ENCODE measurements around the gene MS4A8. TPM values are rescaled to one million over a fixed set of nuclear protein-coding genes. Genes with fewer than 3 reads are reported as not detected.
"Not testable (repeated sequence)": the region's sequence is repeated elsewhere in the genome, so short reads cannot be mapped to it uniquely, and the experiment has no call there.

The MS4A8 gene
- total and polyA plus RNA-seq, 2 donors: 0.53 TPM; not detected in 1

DNA sequence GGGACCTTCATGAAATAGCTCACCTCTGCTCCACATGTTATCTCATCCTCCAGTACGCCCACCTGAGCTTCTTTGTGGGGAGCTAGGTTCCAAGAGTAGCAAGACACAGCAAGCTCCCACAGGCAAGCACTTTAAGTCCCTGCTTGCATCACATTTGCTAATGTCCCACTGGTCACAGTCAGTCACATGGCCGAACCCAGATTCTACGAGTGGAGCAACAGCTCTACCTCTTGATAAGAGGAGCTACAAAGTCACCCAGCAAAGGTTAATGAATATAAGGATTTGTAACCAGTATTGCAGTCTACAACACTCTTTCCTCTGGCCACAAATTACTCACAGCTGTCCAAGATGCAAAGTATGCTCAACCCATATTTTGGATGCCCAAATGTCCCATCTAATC is 42.0 kb downstream of the MS4A8 start:
- no peaks in the 10 kb centered on the region for H3K36me3 ChIP-seq (ENCODE audit: insufficient read depth)
- H3K4me1 ChIP-seq (ENCODE audit: insufficient read depth): no peaks in the 10 kb centered on the region
- 76% methylated on average over 3 of the region's 3 CpGs for WGBS
- no peak overlapping the region for H3K4me3 ChIP-seq (ENCODE audit: low read depth, low read length)
- DNase-seq (ENCODE audit: extremely low spot score): no peak
- no peak overlapping the region for H3K27ac ChIP-seq (ENCODE audit: low read depth)

DNA sequence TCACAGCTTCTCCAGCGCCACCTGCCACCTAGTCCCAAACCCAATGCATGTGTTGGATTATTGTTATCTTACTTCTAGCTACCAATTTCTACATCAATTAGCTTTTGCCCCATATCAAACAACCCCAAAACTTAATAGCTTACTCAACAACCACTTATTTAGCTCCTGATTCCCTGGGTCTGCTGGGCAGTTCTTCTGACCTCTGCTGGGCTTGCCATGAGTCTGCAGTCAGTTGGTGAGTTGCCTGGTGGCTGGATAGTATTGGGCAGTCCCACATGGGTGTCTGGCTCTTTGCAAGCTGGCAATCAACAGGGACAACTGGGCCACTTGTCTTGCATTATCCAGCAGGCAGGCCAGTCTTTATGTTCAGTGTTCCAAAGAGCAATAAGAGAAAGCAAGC is 43.6 kb downstream of the MS4A8 start:
- no peak for DNase-seq (ENCODE audit: extremely low spot score)

DNA sequence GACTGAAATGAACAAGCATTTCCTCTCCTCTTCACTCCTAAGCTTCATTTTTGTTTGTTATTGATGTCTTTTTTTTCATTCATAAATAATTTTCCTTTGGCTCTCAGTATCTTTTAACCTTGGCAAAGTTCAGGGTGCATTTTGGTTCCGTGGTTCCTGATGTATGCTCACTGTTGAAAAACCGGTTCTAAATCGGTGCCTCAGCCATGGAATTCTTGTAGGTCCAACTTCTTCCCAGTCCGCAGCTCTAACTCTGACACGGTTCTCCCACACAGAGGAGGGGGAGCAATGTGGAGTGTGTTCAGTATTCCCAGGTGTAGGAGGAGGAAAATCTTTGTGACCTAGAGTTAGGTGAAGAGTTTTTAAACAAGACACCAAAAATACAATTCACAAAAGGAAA is 44.7 kb downstream of the MS4A8 start:
- Histone ChIP-seq H3K4me3 (ENCODE audit: low read depth, low read length) (no peak overlapping the region), H3K36me3 (ENCODE audit: insufficient read depth) (no peaks in the 10 kb centered on the region), H3K27ac (ENCODE audit: low read depth) (no peak overlapping the region), H3K4me1 (ENCODE audit: insufficient read depth) (no peaks in the 10 kb centered on the region)
- no peak for DNase-seq (ENCODE audit: extremely low spot score)
- 88% methylated on average over 5 of the region's 5 CpGs for WGBS

More for the DNA sequence above, 43.6 kb downstream of the MS4A8 start:
- 92% methylated on average over 1 of the region's 1 CpG for WGBS
- H3K4me1 ChIP-seq (ENCODE audit: insufficient read depth): no peaks in the 10 kb centered on the region
- no peak overlapping the region for H3K27ac ChIP-seq (ENCODE audit: low read depth)
- no peaks in the 10 kb centered on the region for H3K36me3 ChIP-seq (ENCODE audit: insufficient read depth)
- H3K4me3 ChIP-seq (ENCODE audit: low read depth, low read length): no peak overlapping the region

DNA sequence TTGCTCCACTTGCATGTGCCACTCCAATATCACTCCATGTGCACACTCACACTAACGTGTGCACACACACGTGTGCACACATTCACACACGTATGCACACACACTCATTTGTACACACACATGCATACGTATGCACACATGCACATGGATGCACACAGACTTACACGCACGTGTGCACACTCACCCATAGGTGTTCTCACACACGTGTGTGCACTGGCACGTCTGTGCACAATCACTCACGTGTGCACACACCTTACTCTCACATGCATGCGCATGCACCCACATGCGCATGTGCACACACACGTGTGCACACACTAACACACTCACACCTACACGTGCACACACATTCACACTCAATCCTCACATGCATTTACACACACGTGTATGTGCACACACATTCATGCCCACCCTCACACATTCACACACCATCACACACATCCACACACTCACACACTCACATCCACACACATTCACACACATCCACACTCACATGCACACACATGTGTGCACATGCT is 48.0 kb downstream of the MS4A8 start:
- Histone ChIP-seq H3K27ac (ENCODE audit: low read depth) (no peak overlapping the region), H3K4me1 (ENCODE audit: insufficient read depth) (no peaks in the 10 kb centered on the region), H3K36me3 (ENCODE audit: insufficient read depth) (no peaks in the 10 kb centered on the region), H3K4me3 (ENCODE audit: low read depth, low read length) (no peak overlapping the region)
- DNase-seq (ENCODE audit: extremely low spot score): no peak
- WGBS: 94% methylated on average over 14 of the region's 14 CpGs

DNA sequence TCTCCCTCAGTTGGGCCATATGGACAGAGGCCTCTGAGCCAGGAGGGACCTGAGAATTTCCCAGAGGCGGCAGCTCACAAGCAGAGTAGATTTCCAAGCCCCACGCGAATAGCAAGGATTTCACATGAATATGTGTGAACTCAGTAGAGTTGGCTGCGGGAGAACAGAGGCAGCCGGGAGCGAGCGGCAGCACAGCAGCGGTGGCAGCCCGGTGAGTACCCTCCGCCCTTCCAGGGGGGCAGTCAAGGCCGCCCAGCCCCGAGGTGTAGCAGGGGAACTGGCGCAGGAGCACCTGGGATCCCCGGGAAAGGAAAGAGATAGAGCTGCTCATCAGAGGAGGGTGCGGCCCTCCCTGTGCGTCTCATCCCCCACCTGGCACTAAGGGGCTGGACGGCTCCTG is 48.8 kb downstream of the MS4A8 start:
- WGBS: 89% methylated on average over 17 of the region's 17 CpGs

DNA sequence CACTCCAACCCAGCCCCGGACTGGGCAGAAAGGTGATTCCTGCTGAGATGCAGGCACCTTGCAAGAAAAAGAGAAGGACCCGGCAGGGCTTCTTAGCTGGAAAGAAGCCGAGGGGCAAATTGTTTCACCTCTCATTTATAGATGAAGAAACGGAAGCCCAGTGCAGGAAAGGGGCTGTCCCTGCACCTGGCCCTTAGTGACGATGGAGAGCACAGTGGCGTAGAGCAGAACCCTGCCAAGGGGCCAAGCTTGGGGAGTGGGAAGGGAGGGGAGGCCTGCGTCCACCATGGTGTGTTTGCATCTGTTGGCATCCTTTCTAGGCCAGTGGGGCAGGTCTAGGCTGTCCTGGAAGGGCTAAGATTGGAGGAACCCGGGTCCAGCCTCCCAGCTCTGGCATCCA is 49.4 kb downstream of the MS4A8 start:
- H3K4me3 ChIP-seq (ENCODE audit: low read depth, low read length): no peak overlapping the region
- no peak for DNase-seq (ENCODE audit: extremely low spot score)
- H3K36me3 ChIP-seq (ENCODE audit: insufficient read depth): no peaks in the 10 kb centered on the region
- WGBS: 74% methylated on average over 8 of the region's 8 CpGs
- H3K4me1 ChIP-seq (ENCODE audit: insufficient read depth): no peaks in the 10 kb centered on the region
- no peak overlapping the region for H3K27ac ChIP-seq (ENCODE audit: low read depth)

More for the DNA sequence above, 48.8 kb downstream of the MS4A8 start:
- no peak overlapping the region for H3K4me3 ChIP-seq (ENCODE audit: low read depth, low read length)
- DNase-seq (ENCODE audit: extremely low spot score): no peak
- H3K36me3 ChIP-seq (ENCODE audit: insufficient read depth): no peaks in the 10 kb centered on the region
- no peaks in the 10 kb centered on the region for H3K4me1 ChIP-seq (ENCODE audit: insufficient read depth)
- no peak overlapping the region for H3K27ac ChIP-seq (ENCODE audit: low read depth)

DNA sequence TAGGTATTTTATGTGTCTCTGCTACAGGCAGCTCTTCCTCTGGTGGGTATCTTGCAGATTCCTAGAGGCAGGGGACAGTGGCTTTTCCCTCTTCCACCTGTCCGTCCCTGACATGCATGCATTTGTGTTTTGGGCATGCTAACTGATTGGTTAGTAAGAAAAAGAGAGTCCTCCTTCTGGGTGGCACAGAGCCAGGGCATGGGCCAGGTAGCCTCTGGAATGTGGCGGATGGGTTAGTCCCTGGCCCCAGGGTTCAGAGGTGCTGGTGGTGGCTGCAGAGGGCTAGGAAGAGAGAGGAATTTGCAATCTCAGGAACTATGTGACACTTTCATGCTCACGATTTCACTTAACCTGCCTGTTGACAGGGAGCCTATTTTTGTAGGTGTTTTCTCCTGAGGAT is 51.5 kb downstream of the MS4A8 start:
- no peaks in the 10 kb centered on the region for H3K4me1 ChIP-seq (ENCODE audit: insufficient read depth)
- no peak overlapping the region for H3K4me3 ChIP-seq (ENCODE audit: low read depth, low read length)
- no peaks in the 10 kb centered on the region for H3K36me3 ChIP-seq (ENCODE audit: insufficient read depth)
- H3K27ac ChIP-seq (ENCODE audit: low read depth): no peak overlapping the region
- DNase-seq (ENCODE audit: extremely low spot score): no peak
- 71% methylated on average over 3 of the region's 3 CpGs for WGBS

DNA sequence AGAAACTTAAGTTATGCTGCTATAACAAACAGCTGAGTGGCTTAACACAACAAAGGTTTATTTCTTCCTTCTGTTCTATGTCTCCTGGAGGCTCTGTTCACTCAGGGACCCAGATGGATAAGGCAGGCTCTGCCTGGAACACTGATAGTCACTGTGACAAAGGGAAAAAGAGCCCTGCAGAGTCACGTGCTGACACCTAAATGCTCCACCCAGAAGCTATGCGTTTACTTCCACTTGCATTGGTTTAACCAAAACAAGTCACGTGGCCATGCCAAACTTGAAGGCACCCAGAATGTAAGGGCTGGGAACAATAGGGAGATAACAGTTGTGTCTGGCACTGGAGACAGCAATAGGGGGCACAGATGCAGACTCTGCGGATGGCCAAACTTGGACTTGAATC is 53.9 kb downstream of the MS4A8 start:
- WGBS: 55% methylated on average over 4 of the region's 4 CpGs
- no peaks in the 10 kb centered on the region for H3K36me3 ChIP-seq (ENCODE audit: insufficient read depth)
- DNase-seq (ENCODE audit: extremely low spot score): no peak

DNA sequence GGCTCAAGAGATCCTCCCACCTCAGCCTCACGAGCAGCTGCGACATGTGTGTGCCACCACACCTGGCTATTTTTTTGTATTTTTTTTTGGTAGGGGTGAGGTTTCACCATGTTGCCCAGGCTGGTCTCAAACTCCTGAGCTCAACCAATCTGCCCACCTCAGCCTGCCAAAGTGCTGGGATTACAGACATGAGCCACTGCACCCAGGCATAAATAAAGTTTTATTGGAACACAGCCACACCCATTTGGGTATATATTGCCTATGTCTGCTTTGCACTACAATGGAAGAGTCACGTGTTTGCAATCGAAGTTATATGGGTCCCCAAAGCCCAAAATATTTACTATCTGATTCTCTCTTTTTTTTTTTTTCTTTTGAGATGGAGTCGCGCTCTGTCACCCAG is 55.5 kb downstream of the MS4A8 start:
- 91% methylated on average over 6 of the region's 6 CpGs for WGBS
- H3K4me1 ChIP-seq (ENCODE audit: insufficient read depth): no peaks in the 10 kb centered on the region
- DNase-seq (ENCODE audit: extremely low spot score): no peak
- H3K27ac ChIP-seq (ENCODE audit: low read depth): no peak overlapping the region
- no peak overlapping the region for H3K4me3 ChIP-seq (ENCODE audit: low read depth, low read length)
- H3K36me3 ChIP-seq (ENCODE audit: insufficient read depth): no peaks in the 10 kb centered on the region

More for the DNA sequence above, 53.9 kb downstream of the MS4A8 start:
- Histone ChIP-seq H3K4me3 (ENCODE audit: low read depth, low read length) (no peak overlapping the region), H3K4me1 (ENCODE audit: insufficient read depth) (no peaks in the 10 kb centered on the region), H3K27ac (ENCODE audit: low read depth) (no peak overlapping the region)

DNA sequence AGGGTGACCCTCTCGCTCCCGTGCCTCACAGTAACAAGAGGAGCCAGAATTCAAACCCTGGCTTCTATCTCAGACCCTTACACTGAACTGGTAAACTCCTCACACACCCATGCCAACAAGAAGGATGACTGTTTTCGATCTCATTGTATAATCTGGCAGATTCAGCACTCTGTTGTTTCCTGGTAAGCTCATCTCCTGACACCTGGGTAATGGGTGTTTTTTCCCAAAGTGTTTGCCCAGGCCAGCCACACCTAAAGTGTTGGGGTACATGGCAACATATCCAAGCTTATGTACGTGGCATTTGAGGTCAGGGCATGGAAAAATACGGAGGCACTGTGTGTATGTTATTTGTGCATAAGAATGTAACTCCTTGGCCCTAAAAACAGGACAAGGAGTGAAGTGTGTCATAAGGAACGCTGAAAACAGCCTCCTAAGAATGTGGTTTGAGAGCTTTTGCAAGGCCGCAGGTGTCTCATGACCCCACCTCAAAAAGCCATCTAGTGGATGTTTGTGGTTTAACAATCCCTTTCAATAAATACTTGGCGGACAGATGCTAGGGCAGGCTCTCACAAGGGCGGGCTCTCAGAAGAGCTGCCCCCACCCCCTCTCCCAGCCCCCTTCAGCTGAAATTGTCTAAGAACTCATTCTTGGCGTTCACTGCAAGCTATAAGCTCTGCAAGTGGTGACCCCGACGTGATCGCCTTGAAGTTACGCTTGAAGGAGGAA is 57.1 kb downstream of the MS4A8 start, which contains the start of gene MS4A15:
MS4A15 (plus strand) TSS at position 561 of the 726 bp plus-strand sequence. CDS start 6,867 bp downstream, outside the sequence.
- DNase-seq (ENCODE audit: extremely low spot score): no peak
- no peak within 1 kb of the TSS for H3K27ac ChIP-seq (ENCODE audit: low read depth)
- WGBS: 66% methylated on average over 14 of the region's 14 CpGs

DNA sequence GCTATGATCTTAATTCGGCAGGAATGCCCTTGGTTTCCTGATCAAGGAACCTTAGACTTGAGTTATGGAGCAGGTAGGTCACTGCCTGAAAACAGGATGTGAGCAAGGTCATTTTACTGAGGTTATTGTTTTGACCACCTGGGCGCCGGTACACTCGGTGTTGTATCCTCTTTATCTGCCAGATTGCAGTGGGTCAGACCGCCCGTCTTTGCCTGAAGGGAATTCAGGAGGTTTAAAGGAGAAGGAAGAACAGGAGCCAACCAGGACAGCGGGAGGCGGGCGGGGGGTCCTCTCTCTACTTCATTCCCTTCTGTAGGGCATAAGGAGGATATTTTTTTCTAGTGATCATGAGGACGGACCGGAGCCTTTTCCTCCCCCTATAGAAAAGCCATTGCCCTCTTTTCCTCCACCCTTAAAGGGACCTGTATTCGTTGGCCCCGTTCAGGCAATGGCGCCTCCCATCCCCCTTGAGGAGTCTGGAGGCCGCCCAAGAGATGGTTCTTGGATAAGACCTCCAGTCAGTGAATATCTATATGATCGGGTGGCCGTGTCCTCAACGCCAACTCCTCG is 57.9 kb downstream of the MS4A8 start:
- no peak for DNase-seq (ENCODE audit: extremely low spot score)
- no peak overlapping the region for H3K27ac ChIP-seq (ENCODE audit: low read depth)
- WGBS: 92% methylated on average over 19 of the region's 19 CpGs
- H3K36me3 ChIP-seq (ENCODE audit: insufficient read depth): no peaks in the 10 kb centered on the region
- no peaks in the 10 kb centered on the region for H3K4me1 ChIP-seq (ENCODE audit: insufficient read depth)
- no peak overlapping the region for H3K4me3 ChIP-seq (ENCODE audit: low read depth, low read length)

More for the DNA sequence above, 57.1 kb downstream of the MS4A8 start, which contains the start of gene MS4A15:
- Histone ChIP-seq H3K36me3 (ENCODE audit: insufficient read depth) (no peaks in the 10 kb centered on the region), H3K4me1 (ENCODE audit: insufficient read depth) (no peaks in the 10 kb centered on the region), H3K4me3 (ENCODE audit: low read depth, low read length) (no peak within 1 kb of the TSS)

DNA sequence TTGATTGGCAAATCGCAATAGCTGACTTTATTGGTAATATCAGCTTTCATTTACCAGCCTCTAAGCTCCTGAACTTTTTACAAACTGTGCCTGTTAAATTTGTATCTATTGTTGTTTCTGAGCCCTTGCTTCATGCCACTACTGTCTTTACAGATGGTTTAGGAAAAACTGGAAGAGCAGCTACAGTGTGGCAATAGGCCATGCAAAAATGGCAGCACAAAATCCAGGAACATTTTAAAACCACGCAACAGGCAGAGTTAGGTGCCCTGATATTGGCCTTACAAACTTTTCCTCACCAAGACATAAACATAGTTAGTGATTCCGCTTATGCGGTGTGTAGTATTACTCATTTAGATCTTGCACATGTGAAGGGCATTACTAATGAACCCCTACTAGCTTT is 59.3 kb downstream of the MS4A8 start:
- H3K4me3 ChIP-seq (ENCODE audit: low read depth, low read length); H3K36me3 ChIP-seq (ENCODE audit: insufficient read depth); H3K4me1 ChIP-seq (ENCODE audit: insufficient read depth); DNase-seq (ENCODE audit: extremely low spot score); H3K27ac ChIP-seq (ENCODE audit: low read depth): not testable (repeated sequence)
- 95% methylated on average over 4 of the region's 4 CpGs for WGBS

DNA sequence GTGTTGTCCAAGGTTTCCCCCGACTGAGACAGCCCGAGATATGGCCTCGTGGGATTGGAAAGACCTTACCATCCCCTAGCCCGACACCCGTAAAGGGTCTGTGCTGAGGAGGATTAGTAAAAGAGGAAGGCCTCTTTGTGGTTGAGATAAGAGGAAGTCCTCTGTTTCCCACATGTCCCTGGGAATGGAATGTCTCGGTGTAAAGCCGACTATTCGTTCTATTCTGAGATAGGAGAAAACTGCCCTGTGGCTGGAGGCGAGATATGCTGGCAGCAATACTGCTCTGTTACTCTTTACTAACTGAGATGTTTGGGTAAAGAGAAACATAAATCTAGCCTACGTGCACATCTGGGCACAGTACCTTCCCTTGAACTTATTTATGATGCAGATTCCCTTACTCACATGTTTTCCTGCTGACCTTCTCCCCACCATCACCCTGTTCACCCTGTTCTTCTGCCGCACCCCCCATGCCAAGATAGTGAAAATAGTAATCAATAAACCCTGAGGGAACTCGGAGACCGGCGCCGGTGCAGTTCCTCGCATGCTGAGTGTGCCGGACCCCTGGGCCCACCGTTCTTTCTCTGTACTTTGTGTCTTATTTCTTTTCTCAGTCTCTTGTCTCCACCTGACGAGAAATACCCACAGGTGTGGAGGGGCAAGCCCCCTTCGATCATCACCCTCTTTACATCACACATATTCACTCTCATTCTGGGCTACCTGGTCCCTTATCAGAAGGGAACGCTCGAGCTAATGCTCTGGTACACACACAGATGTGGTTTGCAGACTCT is 60.2 kb downstream of the MS4A8 start:
- DNase-seq (ENCODE audit: extremely low spot score); H3K27ac ChIP-seq (ENCODE audit: low read depth); H3K36me3 ChIP-seq (ENCODE audit: insufficient read depth); H3K4me1 ChIP-seq (ENCODE audit: insufficient read depth); H3K4me3 ChIP-seq (ENCODE audit: low read depth, low read length): not testable (repeated sequence)
- 53% methylated on average over 22 of the region's 22 CpGs for WGBS

Data from urinary bladder (tissue), 4 donors.